WTC11 (cell line): Measurements from ENCODE around the gene MYH9. TPM values are rescaled to one million over a fixed set of nuclear protein-coding genes. Genes with fewer than 3 reads are reported as not detected.
"Not testable (repeated sequence)": the region's sequence is repeated elsewhere in the genome, so short reads cannot be mapped to it uniquely, and the experiment has no call there.

Experiments used
- ATAC-seq: fragments of 200-7000 bp; cut with Tn5 transposase; 2 replicates; pipeline ENCODE4 v1.10.0; 2021; ENCODE audit warnings: mild to moderate bottlenecking, moderate library complexity
- CTCF ChIA-PET: fragments of 300-600 bp; sonication (Branson Sonifier 250); formaldehyde crosslinking; loops from one replicate; lab custom pipeline; 2021; ENCODE audit warnings: antibody characterized with exemption; lab: Charles Lee
- POLR2A ChIA-PET: fragments of 350-600 bp; sonication (Branson Sonifier 250); formaldehyde crosslinking; loops from one replicate; lab custom pipeline; 2021; ENCODE audit warnings: antibody characterized with exemption; lab: Charles Lee
- DNase-seq: peaks from one replicate; pipeline ENCODE4 v3.0.0; 2021; ENCODE audit warnings: low spot score
- H3K27ac Mint-ChIP-seq: 2 replicates; pipeline ENCODE4 v1.8.0; 2021; ENCODE audit warnings: mixed read lengths
- H3K27me3 Mint-ChIP-seq: 2 replicates; pipeline ENCODE4 v1.8.0; 2021; ENCODE audit warnings: low read depth, mild to moderate bottlenecking, moderate library complexity, mixed read lengths
- H3K36me3 Mint-ChIP-seq: 2 replicates; pipeline ENCODE4 v1.8.0; 2021; ENCODE audit warnings: mixed read lengths
- H3K4me1 Mint-ChIP-seq: 2 replicates; pipeline ENCODE4 v1.8.0; 2022; ENCODE audit warnings: mixed read lengths
- H3K4me3 Mint-ChIP-seq: 2 replicates; pipeline ENCODE4 v1.8.0; 2021; ENCODE audit warnings: mild to moderate bottlenecking, moderate library complexity, mixed read lengths
- H3K9me3 Mint-ChIP-seq: 2 replicates; pipeline ENCODE4 v1.8.0; 2021; ENCODE audit warnings: mixed read lengths
- ETV6 ChIP-seq: sonication (generic); formaldehyde crosslinking; IDR thresholded peaks from 2 replicates; pipeline ENCODE4 v1.8.1; 2022; ENCODE audit warnings: mild to moderate bottlenecking, missing genetic modification reagents
- GRHL2 ChIP-seq: fragments of 250-450 bp; sonication (Bioruptor Pico); IDR thresholded peaks from 2 replicates; pipeline ENCODE4 v1.8.0; 2022; ENCODE audit warnings: mild to moderate bottlenecking, moderate library complexity; ENCODE audit not compliant: insufficient replicate concordance, severe bottlenecking
- RORB ChIP-seq: fragments of 250-450 bp; sonication (Bioruptor Pico); IDR thresholded peaks from 2 replicates; pipeline ENCODE4 v1.9.0; 2021; ENCODE audit warnings: mild to moderate bottlenecking
- TP53 ChIP-seq: sonication (generic); formaldehyde crosslinking; IDR thresholded peaks from 2 replicates; pipeline ENCODE4 v1.8.1; 2023; ENCODE audit warnings: mild to moderate bottlenecking, missing genetic modification reagents
- ZNF263 ChIP-seq: sonication (generic); formaldehyde crosslinking; IDR thresholded peaks from 2 replicates; pipeline ENCODE4 v1.8.1; 2022; ENCODE audit warnings: low read depth, mild to moderate bottlenecking, moderate library complexity, missing genetic modification reagents
- ZNF671 ChIP-seq: fragments of 250-450 bp; sonication (Bioruptor Pico); IDR thresholded peaks from 2 replicates; pipeline ENCODE4 v1.8.0; 2021; ENCODE audit warnings: mild to moderate bottlenecking
- total RNA-seq: library from RNA; stranded (reverse); gene quantifications from 3 replicates; pipeline ENCODE4 v1.2.3, GENCODE V29; 2021
- TF ChIP-seq, protein P1 (sequence below): sonication (generic); formaldehyde crosslinking; IDR thresholded peaks from 2 replicates; pipeline ENCODE4 v1.8.1; 2023; ENCODE audit warnings: mild to moderate bottlenecking, missing genetic modification reagents, moderate library complexity
- TF ChIP-seq, protein P2 (sequence below): fragments of 250-450 bp; sonication (Bioruptor Pico); IDR thresholded peaks from 2 replicates; pipeline ENCODE4 v2.1.2; 2022; ENCODE audit warnings: mild to moderate bottlenecking, moderate library complexity
- TF ChIP-seq, protein P3 (sequence below): sonication (generic); formaldehyde crosslinking; conservative IDR thresholded peaks from 2 replicates; pipeline ENCODE4 v1.8.1; 2023; ENCODE audit warnings: mild to moderate bottlenecking, low read depth, missing genetic modification reagents, moderate library complexity
- TF ChIP-seq, protein P4 (sequence below): sonication (generic); formaldehyde crosslinking; IDR thresholded peaks from 2 replicates; pipeline ENCODE4 v1.8.0; 2022; ENCODE audit warnings: mild to moderate bottlenecking, missing genetic modification reagents
- TF ChIP-seq, protein P5 (sequence below): sonication (generic); formaldehyde crosslinking; IDR thresholded peaks from 2 replicates; pipeline ENCODE4 v1.8.1; 2022; ENCODE audit warnings: low read depth, missing genetic modification reagents, borderline replicate concordance

The MYH9 gene
- total RNA-seq, 1 experiment from 2014 or later = 277 TPM

DNA sequence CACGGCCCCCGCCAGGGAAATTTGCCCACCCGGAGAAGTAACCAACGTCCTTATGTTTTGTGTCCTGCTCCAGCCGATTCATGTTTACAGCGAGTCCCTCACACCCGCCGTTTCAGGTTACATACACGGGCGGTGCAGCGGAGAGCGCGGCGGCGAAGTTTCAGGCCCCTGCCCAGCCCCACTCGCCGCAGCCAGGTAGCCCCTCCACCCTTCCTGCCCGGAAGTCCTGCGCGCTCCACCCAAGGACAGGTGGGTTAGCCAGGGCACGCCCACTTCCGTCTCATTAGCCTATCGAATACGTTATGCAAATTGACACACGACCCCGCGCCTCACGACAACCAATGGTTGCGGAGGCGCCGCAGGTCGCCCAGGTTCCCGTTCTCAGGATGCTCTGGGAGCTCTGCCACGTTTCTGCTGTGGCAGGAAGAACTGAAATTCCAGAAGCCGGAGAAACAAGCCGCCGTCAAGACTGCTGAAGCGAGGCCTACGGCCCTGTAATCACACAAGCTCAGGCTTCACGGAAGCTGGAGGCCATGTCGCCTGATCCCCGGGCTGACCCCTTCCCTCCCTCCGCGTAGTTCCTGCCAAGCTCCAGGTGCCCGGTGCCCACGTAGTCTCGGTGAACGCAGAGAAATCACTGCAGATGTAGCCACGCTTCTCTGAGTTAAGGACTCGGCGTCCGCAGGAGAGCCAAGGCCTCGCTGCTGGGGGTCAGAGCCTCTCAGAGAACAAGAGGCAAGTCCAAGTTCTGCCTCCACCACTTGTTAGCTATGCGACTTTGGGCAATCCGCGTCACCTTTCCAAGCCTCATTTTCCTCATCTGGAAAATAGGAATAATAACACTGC lies 22.4 kb upstream of the MYH9 start (continued):
- TF ChIP-seq, protein P1, sequence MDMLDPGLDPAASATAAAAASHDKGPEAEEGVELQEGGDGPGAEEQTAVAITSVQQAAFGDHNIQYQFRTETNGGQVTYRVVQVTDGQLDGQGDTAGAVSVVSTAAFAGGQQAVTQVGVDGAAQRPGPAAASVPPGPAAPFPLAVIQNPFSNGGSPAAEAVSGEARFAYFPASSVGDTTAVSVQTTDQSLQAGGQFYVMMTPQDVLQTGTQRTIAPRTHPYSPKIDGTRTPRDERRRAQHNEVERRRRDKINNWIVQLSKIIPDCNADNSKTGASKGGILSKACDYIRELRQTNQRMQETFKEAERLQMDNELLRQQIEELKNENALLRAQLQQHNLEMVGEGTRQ (CRISPR knock-in tag) = peak; percentile 54

DNA sequence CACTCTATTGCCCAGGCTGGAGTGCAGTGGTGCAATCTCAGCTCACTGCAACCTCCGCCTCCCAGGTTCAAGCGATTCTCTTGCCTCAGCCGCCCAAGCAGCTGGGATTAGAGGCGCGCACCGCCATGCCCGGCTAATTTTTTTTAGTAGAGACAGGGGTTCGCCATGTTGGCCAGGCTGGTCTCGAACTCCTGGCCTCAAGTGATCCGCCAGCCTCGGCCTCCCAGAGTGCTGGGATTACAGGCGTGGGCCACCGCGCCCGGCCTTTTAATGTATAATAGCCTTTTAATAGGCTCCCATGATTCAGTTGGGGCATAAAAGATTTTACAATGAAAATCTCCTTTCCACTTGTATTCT lies 21.8 kb upstream of the MYH9 start:
- Mint-ChIP-seq H3K27ac (peak overlapping the region; percentile 97), H3K4me3 (peak overlapping the region; percentile 88), H3K4me1 (peaks cover 16% of the 10 kb centered on the region)
- H3K36me3 Mint-ChIP-seq, H3K9me3 Mint-ChIP-seq, DNase-seq, H3K27me3 Mint-ChIP-seq, ATAC-seq: not testable (repeated sequence)
- POLR2A ChIA-PET = interaction anchor here (0.7 to 2.7 kb wide), 16 partner anchors 13 to 81 kb away, joined by 3 to 32 read pairs (median 8); partner anchors contain the start of gene MYH9
- TF ChIP-seq, protein P2, sequence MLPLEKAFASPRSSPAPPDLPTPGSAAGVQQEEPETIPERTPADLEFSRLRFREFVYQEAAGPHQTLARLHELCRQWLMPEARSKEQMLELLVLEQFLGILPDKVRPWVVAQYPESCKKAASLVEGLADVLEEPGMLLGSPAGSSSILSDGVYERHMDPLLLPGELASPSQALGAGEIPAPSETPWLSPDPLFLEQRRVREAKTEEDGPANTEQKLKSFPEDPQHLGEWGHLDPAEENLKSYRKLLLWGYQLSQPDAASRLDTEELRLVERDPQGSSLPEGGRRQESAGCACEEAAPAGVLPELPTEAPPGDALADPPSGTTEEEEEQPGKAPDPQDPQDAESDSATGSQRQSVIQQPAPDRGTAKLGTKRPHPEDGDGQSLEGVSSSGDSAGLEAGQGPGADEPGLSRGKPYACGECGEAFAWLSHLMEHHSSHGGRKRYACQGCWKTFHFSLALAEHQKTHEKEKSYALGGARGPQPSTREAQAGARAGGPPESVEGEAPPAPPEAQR (CRISPR knock-in tag) = 0 out of 2 replicates have a peak, but pooled peaks have one; percentile 10
- TF ChIP-seq, all 79 proteins: peak for 1; not testable (repeated sequence) for 78
- CTCF ChIA-PET = interaction anchor here (1.1 to 1.4 kb wide), 5 partner anchors 36 to 123 kb away, joined by 3 to 11 read pairs (median 6); no protein-coding TSS in a partner anchor

DNA sequence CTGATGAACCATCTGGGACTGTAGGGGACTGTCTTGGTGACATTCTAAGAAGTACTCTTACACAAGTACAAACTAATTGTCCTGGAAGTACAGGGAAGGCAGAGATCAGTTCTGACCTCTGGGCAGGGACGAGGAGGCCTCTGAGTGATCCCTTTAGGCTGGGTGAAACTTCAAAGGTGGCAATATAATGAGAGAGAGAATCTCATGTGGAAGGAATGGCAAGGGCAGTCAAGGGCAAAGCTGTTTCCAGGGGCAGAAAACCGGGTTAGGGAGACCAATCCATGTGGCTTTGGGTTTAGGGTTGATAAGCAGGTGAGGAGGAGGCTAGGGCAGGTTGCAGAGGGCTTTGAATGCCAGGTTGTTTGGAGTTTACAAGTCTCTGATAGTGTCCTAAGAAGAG lies 21.3 kb upstream of the MYH9 start:
- TF ChIP-seq GRHL2 (no peak), TP53 (CRISPR knock-in tag) (no peak), RORB (CRISPR knock-in tag) (no peak), ZNF671 (CRISPR knock-in tag) (no peak), ETV6 (CRISPR knock-in tag) (no peak), ZNF263 (CRISPR knock-in tag) (no peak)
- TF ChIP-seq, protein P3, sequence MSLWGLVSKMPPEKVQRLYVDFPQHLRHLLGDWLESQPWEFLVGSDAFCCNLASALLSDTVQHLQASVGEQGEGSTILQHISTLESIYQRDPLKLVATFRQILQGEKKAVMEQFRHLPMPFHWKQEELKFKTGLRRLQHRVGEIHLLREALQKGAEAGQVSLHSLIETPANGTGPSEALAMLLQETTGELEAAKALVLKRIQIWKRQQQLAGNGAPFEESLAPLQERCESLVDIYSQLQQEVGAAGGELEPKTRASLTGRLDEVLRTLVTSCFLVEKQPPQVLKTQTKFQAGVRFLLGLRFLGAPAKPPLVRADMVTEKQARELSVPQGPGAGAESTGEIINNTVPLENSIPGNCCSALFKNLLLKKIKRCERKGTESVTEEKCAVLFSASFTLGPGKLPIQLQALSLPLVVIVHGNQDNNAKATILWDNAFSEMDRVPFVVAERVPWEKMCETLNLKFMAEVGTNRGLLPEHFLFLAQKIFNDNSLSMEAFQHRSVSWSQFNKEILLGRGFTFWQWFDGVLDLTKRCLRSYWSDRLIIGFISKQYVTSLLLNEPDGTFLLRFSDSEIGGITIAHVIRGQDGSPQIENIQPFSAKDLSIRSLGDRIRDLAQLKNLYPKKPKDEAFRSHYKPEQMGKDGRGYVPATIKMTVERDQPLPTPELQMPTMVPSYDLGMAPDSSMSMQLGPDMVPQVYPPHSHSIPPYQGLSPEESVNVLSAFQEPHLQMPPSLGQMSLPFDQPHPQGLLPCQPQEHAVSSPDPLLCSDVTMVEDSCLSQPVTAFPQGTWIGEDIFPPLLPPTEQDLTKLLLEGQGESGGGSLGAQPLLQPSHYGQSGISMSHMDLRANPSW (CRISPR knock-in tag) = no peak
- TF ChIP-seq, protein P4, sequence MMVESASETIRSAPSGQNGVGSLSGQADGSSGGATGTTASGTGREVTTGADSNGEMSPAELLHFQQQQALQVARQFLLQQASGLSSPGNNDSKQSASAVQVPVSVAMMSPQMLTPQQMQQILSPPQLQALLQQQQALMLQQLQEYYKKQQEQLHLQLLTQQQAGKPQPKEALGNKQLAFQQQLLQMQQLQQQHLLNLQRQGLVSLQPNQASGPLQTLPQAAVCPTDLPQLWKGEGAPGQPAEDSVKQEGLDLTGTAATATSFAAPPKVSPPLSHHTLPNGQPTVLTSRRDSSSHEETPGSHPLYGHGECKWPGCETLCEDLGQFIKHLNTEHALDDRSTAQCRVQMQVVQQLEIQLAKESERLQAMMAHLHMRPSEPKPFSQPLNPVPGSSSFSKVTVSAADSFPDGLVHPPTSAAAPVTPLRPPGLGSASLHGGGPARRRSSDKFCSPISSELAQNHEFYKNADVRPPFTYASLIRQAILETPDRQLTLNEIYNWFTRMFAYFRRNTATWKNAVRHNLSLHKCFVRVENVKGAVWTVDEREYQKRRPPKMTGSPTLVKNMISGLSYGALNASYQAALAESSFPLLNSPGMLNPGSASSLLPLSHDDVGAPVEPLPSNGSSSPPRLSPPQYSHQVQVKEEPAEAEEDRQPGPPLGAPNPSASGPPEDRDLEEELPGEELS (CRISPR knock-in tag) = no peak
- TF ChIP-seq, protein P5, sequence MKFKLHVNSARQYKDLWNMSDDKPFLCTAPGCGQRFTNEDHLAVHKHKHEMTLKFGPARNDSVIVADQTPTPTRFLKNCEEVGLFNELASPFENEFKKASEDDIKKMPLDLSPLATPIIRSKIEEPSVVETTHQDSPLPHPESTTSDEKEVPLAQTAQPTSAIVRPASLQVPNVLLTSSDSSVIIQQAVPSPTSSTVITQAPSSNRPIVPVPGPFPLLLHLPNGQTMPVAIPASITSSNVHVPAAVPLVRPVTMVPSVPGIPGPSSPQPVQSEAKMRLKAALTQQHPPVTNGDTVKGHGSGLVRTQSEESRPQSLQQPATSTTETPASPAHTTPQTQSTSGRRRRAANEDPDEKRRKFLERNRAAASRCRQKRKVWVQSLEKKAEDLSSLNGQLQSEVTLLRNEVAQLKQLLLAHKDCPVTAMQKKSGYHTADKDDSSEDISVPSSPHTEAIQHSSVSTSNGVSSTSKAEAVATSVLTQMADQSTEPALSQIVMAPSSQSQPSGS = no peak
- Mint-ChIP-seq H3K4me1 (peaks cover 16% of the 10 kb centered on the region), H3K36me3 (no peaks in the 10 kb centered on the region), H3K9me3 (no peaks in the 10 kb centered on the region), H3K27me3 (no peaks in the 10 kb centered on the region), H3K27ac (peak overlapping the region; percentile 97), H3K4me3 (peak overlapping the region; percentile 88)
- DNase-seq (no peak), ATAC-seq (no peak)
- CTCF ChIA-PET = no interaction called here
- POLR2A ChIA-PET = interaction anchor here (0.7 to 2.7 kb wide), 5 partner anchors 13 to 50 kb away, joined by 3 to 17 read pairs (median 7); partner anchors contain the start of gene MYH9
